Measurements from ENCODE around the gene SLC25A19. TPM values are rescaled to one million over a fixed set of nuclear protein-coding genes. Genes with fewer than 3 reads are reported as not detected.

Gene SLC25A19
- total RNA-seq (2022; extraction: Qiagen RNA extraction; ENCODE audit: low read depth): 13.9 to 20.3 TPM (median 18.8 TPM) in 5 replicates

GRCh38 chr17:75289115-75289831 lies at the start of gene SLC25A19:
SLC25A19 (minus strand) TSS chr17:75289433; CDS start chr17:75286764, 2,669 bp downstream.

DNA sequence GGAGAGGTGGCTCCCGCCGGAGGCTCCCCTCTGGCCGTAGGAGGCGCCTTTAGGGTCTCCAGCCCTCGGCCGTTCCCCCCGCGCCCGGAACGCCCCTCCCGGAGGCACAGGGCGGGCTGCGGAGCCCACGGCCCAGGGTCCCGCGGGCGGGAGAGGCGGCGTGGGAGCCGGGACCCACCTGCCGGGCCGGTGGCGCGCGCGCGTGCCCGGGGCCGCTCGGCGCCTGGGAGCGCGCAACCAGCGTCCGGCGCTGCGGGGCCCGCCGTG lies 18.3 kb downstream of the SLC25A19 start, which contains the start of gene MIF4GD:
Gene MIF4GD, minus strand, starts transcription at position 266 of the 267 bp plus-strand sequence. CDS start 1,036 bp downstream, outside the sequence.

DNA sequence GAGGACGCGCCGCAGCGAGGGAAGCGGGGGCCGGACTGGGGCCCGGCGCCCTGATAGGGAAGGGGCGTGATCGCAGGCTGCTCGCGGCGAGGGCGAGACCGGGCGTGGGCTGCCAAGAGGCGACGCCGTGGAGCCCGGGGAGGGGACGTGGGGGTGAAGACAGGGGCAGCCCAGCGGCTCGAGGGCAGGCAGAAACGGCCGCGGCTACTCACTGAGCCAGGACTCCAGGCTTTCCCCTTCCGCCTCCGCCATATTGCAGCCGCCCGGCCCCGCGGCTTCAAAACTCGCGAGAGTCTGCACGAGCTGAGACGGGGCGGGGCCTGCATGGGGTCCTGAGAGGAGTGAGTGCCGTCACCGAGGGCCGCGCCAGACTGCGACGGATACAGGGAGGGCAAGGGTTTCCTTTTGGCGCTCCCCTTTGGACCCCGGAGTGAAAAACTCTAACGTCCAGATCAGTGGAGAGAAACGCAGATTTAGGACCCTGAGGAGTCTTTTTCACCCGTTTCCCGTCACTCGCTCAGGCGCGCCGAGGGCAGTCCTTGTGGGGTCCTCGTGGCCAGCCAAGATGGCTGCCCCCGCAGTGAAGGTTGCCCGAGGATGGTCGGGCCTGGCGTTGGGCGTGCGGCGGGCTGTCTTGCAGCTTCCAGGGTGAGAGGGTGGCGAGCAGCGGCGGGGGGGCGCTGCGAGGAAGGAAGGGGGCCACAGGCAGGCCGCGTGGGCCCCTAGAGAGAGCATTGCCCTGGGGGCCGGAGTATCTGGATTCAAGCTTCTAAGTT lies 27.7 kb downstream of the SLC25A19 start, which contains the start of the genes GGA3 and MRPS7:
Gene GGA3, minus strand, starts transcription at position 271 of the 776 bp plus-strand sequence. Its CDS starts 19 bp downstream, at position 252.
Gene MRPS7, plus strand, starts transcription at position 544 of the 776 bp plus-strand sequence. Its CDS starts 22 bp downstream, at position 566.

Other genes starting within 250 kb of the SLC25A19 start
- gene ATP5PD, start 242.5 kb downstream of the SLC25A19 start, total RNA-seq (2022; extraction: Qiagen RNA extraction; ENCODE audit: low read depth): 453 to 615 TPM (median 486 TPM) in 5 replicates
- 26.4 to 33.7 TPM (median 30.7 TPM) in 5 replicates for gene KCTD2, start 242.2 kb downstream of the SLC25A19 start, total RNA-seq (2022; extraction: Qiagen RNA extraction; ENCODE audit: low read depth)
- gene SLC16A5, start 201.5 kb downstream of the SLC25A19 start, total RNA-seq (2022; extraction: Qiagen RNA extraction; ENCODE audit: low read depth): 16.8 to 35.9 TPM (median 29.7 TPM) in 5 replicates
- gene ARMC7, start 179.5 kb downstream of the SLC25A19 start, total RNA-seq (2022; extraction: Qiagen RNA extraction; ENCODE audit: low read depth): 17.4 to 21.8 TPM (median 18.7 TPM) in 5 replicates
- 82.9 to 136 TPM (median 131 TPM) in 5 replicates for gene NT5C, start 157.7 kb downstream of the SLC25A19 start, total RNA-seq (2022; extraction: Qiagen RNA extraction; ENCODE audit: low read depth)
- gene JPT1, start 134.9 kb downstream of the SLC25A19 start, total RNA-seq (2022; extraction: Qiagen RNA extraction; ENCODE audit: low read depth): 675 to 933 TPM (median 796 TPM) in 5 replicates
- gene SUMO2, start 106.5 kb downstream of the SLC25A19 start, total RNA-seq (2022; extraction: Qiagen RNA extraction; ENCODE audit: low read depth): 296 to 622 TPM (median 397 TPM) in 5 replicates
- 102 to 109 TPM (median 103 TPM) in 5 replicates for gene NUP85, start 83.8 kb downstream of the SLC25A19 start, total RNA-seq (2022; extraction: Qiagen RNA extraction; ENCODE audit: low read depth)
- 25.1 to 35.6 TPM (median 29.2 TPM) in 5 replicates for gene GGA3, start 27.8 kb downstream of the SLC25A19 start, total RNA-seq (2022; extraction: Qiagen RNA extraction; ENCODE audit: low read depth)
- 143 to 181 TPM (median 173 TPM) in 5 replicates for gene MRPS7, start 27.6 kb downstream of the SLC25A19 start, total RNA-seq (2022; extraction: Qiagen RNA extraction; ENCODE audit: low read depth)
- gene MIF4GD, start 18.2 kb downstream of the SLC25A19 start, total RNA-seq (2022; extraction: Qiagen RNA extraction; ENCODE audit: low read depth): 31.3 to 40.8 TPM (median 37.9 TPM) in 5 replicates
- gene GRB2, start 116.2 kb upstream of the SLC25A19 start, total RNA-seq (2022; extraction: Qiagen RNA extraction; ENCODE audit: low read depth): 93.8 to 101 TPM (median 94.7 TPM) in 5 replicates
- gene TMEM94, start 167.2 kb upstream of the SLC25A19 start, total RNA-seq (2022; extraction: Qiagen RNA extraction; ENCODE audit: low read depth): 27.0 to 55.8 TPM (median 51.6 TPM) in 5 replicates
- 7.2 to 12.1 TPM (median 11.0 TPM) in 5 replicates for gene CASKIN2, start 226.1 kb upstream of the SLC25A19 start, total RNA-seq (2022; extraction: Qiagen RNA extraction; ENCODE audit: low read depth)
- gene TSEN54, start 227.1 kb upstream of the SLC25A19 start, total RNA-seq (2022; extraction: Qiagen RNA extraction; ENCODE audit: low read depth): 23.5 to 45.7 TPM (median 41.5 TPM) in 5 replicates
- 12.2 to 32.9 TPM (median 29.6 TPM) in 5 replicates for gene LLGL2, start 236.3 kb upstream of the SLC25A19 start, total RNA-seq (2022; extraction: Qiagen RNA extraction; ENCODE audit: low read depth)

Measured in A549 treated with ZK216348 at 1 μM for 4 hours (cell line).